ENCODE measurements around the gene MAST1.
"Not testable (repeated sequence)": the region's sequence is repeated elsewhere in the genome, so short reads cannot be mapped to it uniquely, and the experiment has no call there.

Gene MAST1

GRCh38 chr19:12913851-12914690, 75.8 kb downstream of the MAST1 start:
- H3K4me3 ChIP-seq (ENCODE audit: low read length) = peak overlapping the region; percentile 27

GRCh38 chr19:12915860-12916259, 77.5 kb downstream of the MAST1 start:
- H3K27me3 ChIP-seq (ENCODE audit: control insufficient read depth, insufficient read depth, low read length); H3K36me3 ChIP-seq (ENCODE audit: control insufficient read depth, insufficient read depth, low read length); H3K27ac ChIP-seq (ENCODE audit: low read depth, low read length); H3K9ac ChIP-seq (ENCODE audit: low read length); H3K4me3 ChIP-seq (ENCODE audit: low read length): not testable (repeated sequence)
- H3K4me1 ChIP-seq (ENCODE audit: control insufficient read depth, insufficient read depth, low read length) = peaks cover 19% of the 10 kb centered on the region

More at GRCh38 chr19:12913851-12914690, 75.8 kb downstream of the MAST1 start:
- Histone ChIP-seq H3K4me1 (ENCODE audit: control insufficient read depth, insufficient read depth, low read length) (peaks cover 19% of the 10 kb centered on the region), H3K36me3 (ENCODE audit: control insufficient read depth, insufficient read depth, low read length) (no peaks in the 10 kb centered on the region), H3K27ac (ENCODE audit: low read depth, low read length) (peak overlapping the region; percentile 85), H3K27me3 (ENCODE audit: control insufficient read depth, insufficient read depth, low read length) (no peaks in the 10 kb centered on the region), H3K9ac (ENCODE audit: low read length) (no peak overlapping the region)

DNA sequence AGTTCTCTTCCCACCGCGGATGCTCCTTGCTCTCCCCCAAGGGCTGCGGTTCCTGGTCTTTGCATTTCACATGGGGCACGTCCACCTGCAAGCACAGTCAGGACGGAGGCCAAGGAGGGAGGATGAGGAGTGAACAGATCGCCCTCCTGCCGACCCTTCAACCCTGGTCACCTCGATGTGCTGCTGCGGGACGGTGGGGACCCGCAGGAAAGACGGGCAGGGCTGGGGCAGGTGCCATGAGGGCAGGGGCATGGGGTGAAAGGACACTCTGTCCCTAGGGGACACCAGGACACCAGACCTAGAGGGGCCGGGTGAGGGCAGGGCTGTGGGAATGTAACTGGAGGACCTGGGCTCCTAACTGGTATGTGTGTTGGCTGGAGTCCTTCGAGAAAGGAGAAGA, 79.9 kb downstream of the MAST1 start:
- Histone ChIP-seq H3K27ac (ENCODE audit: low read depth, low read length) (no peak overlapping the region), H3K4me1 (ENCODE audit: control insufficient read depth, insufficient read depth, low read length) (peaks cover 11% of the 10 kb centered on the region), H3K4me3 (ENCODE audit: low read length) (no peak overlapping the region), H3K9ac (ENCODE audit: low read length) (no peak overlapping the region), H3K36me3 (ENCODE audit: control insufficient read depth, insufficient read depth, low read length) (peaks cover 10% of the 10 kb centered on the region), H3K27me3 (ENCODE audit: control insufficient read depth, insufficient read depth, low read length) (no peaks in the 10 kb centered on the region)

DNA sequence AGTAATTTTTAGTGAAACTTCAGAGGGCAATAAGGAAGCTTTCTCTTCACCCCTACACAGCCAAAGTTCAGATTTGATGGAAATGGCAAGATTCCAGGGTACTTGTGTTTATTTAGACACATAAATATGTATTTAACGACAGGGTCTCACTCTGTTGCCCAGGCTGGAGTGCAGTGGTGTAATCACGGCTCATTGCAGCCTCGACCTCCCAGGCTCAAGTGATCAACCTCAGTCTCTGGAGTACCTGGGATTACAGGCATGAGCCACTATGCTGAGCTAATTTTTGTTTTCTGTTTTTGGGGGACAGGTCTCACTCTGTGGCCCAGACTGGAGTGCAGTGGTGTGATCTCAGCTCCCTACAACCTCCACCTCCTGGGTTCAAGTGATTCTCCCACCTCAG, 82.7 kb downstream of the MAST1 start:
- no peak overlapping the region for H3K27ac ChIP-seq (ENCODE audit: low read depth, low read length)
- no peak overlapping the region for H3K4me3 ChIP-seq (ENCODE audit: low read length)
- H3K9ac ChIP-seq (ENCODE audit: low read length) = no peak overlapping the region
- no peaks in the 10 kb centered on the region for H3K27me3 ChIP-seq (ENCODE audit: control insufficient read depth, insufficient read depth, low read length)
- H3K4me1 ChIP-seq (ENCODE audit: control insufficient read depth, insufficient read depth, low read length) = no peaks in the 10 kb centered on the region
- peaks cover 26% of the 10 kb centered on the region for H3K36me3 ChIP-seq (ENCODE audit: control insufficient read depth, insufficient read depth, low read length)

DNA sequence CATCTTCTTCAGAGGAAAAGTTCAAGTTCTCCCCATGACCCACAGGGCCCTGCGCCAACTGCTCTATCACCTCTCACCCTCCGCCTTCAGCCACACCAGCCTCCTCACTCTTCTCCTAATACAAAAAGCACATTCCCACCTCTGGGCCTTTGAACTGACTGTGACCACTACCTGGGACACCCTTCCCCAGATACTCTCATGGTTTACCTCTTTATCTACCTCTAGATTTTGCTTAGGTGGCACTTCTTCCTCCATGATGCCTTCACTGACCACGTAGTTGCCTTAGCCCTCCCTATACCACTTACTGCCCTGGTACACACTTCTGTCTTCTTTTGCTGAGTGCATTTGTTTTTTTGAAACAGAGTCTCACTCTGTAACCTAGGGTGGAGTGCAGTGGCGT, 84.6 kb downstream of the MAST1 start:
- Histone ChIP-seq H3K4me3 (ENCODE audit: low read length) (no peak overlapping the region), H3K36me3 (ENCODE audit: control insufficient read depth, insufficient read depth, low read length) (peaks cover 38% of the 10 kb centered on the region), H3K27me3 (ENCODE audit: control insufficient read depth, insufficient read depth, low read length) (no peaks in the 10 kb centered on the region), H3K4me1 (ENCODE audit: control insufficient read depth, insufficient read depth, low read length) (no peaks in the 10 kb centered on the region), H3K9ac (ENCODE audit: low read length) (no peak overlapping the region), H3K27ac (ENCODE audit: low read depth, low read length) (no peak overlapping the region)
